NK-92 treated with Interleukin-12 subunit alpha and Interleukin-12 subunit beta, amount 100 ng/mL, for 24 hours (cell line): ENCODE measurements around the gene ATP1A1.

Experiments
- DNase-seq: peaks from one replicate; lab custom pipeline; 2025; lab: John Stamatoyannopoulos, UW

Gene ATP1A1

GRCh38 chr1:116372191-116372590 lies 853 bp upstream of the ATP1A1 start:
- DNase-seq, result no peak

GRCh38 chr1:116373431-116374352 lies 648 bp downstream of the ATP1A1 start:
- peak; percentile 68 for DNase-seq

GRCh38 chr1:116374353-116375147 lies 1.5 kb downstream of the ATP1A1 start:
- no peak for DNase-seq

DNA sequence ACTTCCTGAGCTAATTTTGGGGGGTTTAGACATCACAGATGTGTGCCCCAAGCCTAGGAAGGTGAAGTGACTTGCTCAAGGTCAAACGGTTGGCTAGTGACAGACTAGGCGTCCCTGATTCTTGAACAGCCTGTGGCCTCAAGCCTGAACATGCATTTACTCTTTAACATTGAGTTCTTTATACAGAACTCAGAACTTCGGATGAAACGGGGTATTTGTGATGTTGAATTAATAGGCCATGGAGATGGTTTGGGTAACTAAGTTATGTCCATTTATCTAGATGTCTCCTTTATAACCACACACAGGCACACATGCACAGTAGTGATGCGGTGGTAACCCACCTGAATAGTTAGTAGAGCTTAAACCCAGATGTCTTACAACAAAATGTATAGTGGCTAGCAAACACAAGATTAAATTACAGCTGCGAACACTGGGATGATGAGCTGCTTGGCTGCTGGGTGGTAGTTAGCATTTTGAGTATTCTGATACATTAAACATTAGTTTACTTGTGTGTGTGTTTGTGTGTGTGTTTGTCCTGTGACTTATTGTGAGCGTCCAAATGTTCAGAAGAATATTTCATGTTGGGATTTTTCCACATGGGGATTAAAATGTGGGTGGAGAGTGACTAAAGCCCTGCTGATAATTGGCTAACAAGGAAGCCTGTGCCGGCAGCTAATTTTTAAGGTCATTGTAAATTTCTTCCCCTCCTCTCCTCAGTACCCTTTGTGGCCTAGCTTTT lies 2.3 kb downstream of the ATP1A1 start:
- DNase-seq, result no peak

DNA sequence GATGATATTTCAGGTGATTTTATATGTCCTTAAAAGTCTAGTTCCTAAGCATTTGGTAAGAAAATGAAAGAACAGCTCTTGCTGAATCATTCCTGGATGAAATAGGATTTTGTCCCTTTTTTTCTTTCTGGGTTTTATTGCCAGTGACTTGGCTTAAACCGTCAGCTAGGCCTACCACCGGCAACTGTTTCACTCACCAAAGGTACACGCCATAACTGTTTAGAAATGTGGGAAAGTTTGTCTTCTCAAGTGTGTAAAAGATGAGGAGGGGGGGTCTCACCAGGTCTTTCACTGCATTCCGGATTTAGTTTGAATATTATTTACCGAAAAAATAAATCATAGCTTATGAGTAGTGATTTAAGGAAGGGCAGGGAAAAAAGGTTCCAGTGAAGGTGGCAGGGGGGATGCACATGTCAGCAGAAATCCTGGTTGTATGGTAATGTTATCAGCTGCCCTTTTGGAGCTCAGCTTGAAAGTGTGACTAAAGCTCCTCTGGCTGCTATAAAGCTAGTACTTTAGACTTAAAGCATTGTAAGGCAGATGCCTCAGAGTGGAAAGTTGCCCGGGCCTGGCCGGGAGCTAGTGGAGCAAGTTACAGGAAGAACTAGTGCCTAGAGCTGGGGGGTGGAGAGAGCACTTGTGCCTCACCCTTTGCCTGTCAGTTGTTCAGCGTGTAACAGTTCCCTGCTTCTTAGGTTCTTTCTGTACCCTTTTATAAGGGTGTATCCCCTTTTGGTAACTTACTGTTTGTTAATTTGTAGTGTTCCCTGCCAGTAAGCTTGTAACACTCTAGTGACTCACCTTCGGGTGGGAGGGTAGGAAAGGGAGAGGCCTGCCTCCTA lies 3.1 kb downstream of the ATP1A1 start:
- DNase-seq, result no peak

- DNase-seq, result no peak
These were observed 3.7 kb downstream of the ATP1A1 start for GRCh38 chr1:116376729-116377086.

DNA sequence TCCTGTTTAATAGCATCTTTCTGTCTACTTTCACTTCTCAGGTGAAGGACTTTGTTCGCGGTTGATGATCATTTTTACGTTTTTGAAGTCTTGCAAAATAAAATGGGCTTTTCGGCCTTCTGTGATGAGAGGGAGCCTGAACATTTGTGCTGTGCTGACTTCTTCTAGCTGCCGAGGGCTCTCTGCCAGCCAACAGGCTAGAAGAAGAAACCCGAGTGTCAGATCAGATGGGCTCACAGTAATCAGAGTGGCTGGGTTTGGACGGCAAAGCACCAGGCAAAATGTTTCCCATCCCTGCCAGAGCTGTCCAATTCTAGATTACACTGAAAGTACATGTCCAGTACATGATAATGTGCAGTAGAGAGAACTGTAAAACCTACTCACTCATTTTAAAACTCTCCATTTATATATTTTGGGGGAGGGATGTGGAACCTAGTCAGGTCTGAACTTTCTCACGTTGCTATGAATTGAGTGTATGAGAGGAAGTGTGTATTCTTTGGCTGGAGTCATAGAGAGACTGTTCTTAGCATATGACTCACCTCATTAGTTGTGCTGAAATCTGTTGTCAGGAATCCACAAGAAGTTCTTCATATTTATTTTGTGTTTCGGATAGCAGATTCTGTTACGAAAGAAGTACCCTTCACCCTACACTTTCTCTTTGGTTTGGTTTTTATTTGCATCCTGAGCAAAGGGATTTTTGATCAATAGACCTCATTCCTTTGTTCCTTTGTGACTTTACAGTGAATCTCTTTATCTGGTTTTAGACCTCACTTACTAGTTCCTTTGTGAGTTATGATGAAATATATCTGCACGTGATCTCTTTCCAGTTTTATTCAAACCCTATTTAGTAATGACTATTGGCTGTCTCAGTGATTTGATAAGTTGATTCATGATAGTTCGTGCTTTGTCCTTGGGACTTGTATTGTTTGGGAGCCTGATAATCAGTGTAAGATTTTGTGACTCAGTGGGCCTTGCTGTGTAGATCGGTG lies 4.8 kb downstream of the ATP1A1 start:
- no peak for DNase-seq

DNA sequence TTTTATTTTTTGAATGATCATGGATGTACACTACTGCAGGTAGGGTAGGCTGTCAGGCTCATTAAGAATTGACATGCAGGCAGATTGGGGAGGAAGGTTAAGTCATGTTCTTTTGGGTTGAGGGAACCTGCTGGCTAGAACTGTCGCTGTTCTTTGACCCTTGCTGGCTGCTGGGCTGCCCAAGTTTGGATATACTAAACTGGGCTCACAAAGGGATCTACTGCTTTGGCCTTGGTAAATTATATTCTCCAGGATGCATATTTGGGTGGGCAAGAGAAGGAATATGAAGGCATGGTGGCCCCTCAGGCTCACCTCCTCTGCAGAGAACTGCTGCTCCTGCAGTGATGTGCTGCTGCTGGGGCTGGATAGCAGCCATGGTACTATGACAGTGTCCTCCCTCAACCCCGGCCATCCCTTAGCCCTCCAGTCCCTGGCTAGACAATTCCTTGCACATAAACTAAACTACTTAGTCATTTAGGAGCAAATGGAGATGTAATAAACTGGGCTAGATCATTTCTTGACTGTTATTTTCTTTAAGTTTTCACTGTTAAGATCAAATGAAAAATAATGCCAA lies 6.1 kb downstream of the ATP1A1 start:
- DNase-seq, result no peak

DNA sequence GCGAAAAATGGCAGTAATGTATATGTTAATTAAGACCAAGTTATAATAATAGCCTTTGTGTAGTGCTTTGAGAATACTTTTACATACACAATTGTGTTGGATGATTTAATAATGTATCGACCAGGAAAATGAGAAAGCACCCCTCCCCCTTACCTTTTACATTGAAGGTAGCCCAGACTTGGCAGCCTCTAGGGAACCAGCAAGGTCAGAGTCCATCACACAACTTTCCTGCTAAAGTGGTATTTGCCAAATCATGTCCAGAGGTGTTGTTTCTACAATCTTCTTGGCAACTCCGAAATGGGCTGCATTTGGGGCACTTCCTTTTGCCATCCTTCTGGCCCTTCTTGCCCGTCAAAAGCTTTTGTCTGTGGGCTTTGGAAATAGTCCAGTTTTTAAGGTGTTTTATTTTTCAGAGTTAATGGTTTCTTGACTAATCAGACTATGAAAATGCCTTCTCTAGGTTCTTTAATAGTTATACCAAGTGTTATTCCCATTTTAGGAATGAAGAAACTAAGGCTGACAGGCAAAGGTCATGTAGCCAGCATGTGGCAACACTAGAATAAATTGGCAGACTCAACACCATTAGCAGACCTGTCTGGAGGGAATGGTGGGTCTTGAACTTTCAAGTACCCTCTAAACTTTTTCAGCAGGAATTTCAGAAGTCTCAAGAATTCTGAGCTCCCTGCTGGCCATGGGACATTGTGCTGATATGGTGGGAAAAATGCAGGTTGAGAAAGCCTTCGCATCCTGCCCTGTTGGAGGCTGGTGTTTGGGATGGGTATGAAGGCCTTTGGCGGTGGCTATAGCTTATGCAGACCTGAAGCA lies 6.8 kb downstream of the ATP1A1 start:
- no peak for DNase-seq

DNA sequence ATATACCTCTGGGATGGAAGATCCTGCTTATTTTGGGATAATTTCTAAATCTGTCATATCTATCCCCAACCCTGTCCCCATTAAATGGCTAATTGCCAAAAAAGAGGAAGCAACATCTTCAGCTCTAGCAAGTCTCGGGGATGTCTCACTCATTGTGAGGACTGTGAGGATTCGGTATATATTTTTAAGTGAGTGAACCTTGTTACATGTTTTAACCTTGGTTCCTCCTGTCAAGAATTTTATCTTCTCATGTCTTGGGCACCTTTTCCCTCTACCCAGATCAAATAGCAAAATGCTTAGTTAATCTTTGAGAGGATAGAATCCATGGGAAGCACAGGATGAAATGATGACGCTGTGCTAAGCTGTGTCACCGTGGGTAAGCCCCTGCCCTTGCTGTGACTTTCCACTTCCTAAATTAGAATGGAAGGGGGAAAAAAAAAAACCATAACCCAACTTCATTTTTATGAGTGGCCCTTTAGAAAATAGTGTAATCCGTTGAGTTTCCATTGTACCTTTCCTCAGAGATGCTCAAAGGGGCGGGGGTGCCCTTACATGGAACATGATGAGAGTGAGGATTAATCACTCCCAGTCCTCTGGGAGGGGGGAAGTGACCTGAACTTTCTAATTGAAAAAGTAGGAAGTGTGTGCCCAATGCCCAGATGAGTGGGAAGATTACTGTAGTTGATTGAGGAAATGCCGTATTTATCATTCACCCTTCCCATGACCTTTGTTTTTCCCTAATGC lies 7.6 kb downstream of the ATP1A1 start:
- no peak for DNase-seq

DNA sequence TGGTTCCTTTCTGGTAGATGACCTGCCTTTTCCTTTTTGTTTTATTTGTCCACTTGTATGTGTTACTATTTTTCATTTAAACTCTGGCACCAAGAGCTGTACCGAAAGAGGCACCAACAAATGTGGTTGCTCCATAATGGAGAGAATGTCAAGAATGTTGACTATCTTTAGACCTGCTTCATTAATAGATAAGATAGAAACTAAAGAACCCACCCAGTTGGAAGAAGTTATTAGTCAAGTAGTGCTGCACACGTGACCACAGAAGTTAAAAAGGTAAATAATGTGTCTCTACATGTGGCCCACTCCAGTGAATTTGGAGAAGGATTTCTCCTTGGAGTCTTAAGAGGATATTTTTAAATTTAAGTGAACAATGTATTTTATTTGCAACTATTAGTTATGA lies 9.3 kb downstream of the ATP1A1 start:
- no peak for DNase-seq

GRCh38 chr1:116382857-116383483 lies 9.9 kb downstream of the ATP1A1 start:
- no peak for DNase-seq

DNA sequence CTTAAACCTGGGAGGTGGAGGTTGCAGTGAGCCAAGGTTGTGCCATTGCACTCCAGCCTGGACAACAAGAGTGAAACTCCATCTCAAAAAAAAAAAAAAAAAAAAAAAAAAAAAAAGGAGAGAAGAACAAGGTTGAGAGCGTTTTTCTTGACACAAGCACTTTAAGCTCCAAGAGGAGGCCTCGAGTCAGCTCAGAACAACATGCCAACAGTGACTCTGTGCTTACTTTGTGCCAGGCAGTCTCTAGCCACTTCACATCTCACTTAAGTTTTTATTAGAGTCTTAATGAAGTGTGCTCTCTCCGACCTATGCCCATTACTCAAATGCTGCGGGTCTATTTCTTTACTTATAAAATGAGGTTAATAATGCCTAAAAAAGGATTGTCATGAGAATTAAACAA lies 13.0 kb downstream of the ATP1A1 start:
- no peak for DNase-seq

DNA sequence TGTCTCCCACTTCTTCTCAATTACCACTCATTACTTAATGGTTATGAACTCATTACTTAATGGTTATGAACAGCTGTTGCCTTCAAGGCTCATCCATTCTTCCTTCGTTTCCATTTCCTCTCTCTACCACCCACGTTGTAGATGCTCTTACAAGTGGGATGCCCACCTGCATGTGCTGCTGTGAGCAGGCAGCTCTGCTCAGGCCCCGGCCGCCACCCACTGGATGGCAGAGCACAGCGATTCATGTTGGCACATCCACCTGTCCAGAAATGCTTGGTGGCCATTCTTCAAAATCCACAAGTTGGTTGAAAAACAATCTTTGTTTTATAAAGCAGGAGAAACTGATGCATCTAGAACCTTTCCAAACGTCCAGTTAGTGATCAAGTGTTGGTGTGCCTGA lies 14.5 kb downstream of the ATP1A1 start:
- no peak for DNase-seq

GRCh38 chr1:116388122-116388521 lies 15.1 kb downstream of the ATP1A1 start:
- no peak for DNase-seq

DNA sequence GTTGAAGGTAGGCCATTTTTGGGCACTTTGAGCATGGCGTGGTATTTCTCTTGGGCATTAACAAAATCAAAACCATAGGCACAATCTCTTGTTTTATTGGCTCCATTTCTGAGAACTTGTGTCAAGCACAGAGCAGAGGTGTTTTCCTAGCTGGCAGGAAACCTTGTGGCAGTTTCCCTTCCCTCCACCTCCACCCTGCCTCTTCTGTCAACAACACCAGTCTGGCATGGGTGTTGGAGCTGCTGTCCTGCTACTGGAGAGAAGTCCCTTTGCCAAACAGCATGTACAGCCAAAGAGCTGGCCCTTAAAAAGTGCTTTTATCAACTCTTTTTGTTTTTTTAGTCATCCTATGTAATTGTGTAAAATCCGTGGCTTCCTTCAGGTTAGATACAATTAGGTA lies 16.0 kb downstream of the ATP1A1 start:
- DNase-seq, result no peak

DNA sequence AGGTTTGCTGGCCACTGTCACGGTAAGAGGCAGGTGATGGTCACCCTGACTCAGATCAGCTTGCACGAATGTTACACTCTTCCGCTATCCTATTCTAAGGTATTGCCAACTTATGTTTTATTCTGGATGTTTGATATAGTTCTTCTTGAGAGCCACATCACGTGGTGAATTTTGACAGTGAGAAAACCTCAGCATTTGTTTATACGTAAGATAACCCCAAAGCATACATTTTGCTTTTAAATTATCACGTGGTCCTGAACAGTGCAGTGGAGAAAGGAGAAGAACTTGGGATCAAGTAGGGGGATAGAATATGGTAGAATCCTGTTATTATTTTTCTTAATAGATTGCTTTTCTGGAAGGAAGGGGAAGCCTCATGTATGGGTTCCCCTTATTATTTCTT lies 16.6 kb downstream of the ATP1A1 start:
- no peak for DNase-seq

GRCh38 chr1:116390195-116390594 lies 17.2 kb downstream of the ATP1A1 start:
- no peak for DNase-seq
